ENCODE data around the gene PHACTR2.
"Not testable (repeated sequence)": the region's sequence is repeated elsewhere in the genome, so short reads cannot be mapped to it uniquely, and the experiment has no call there.

Gene PHACTR2

GRCh38 chr6:143651328-143651727 is 26.4 kb upstream of the PHACTR2 start:
- not testable (repeated sequence) for H3K9ac ChIP-seq (ENCODE audit: low read length); H3K27me3 ChIP-seq (ENCODE audit: control insufficient read depth, insufficient read depth, low read length); H3K9me3 ChIP-seq (ENCODE audit: control insufficient read depth, insufficient read depth, low read depth, low read length); H3K27ac ChIP-seq (ENCODE audit: low read depth, low read length); H3K36me3 ChIP-seq (ENCODE audit: control insufficient read depth, insufficient read depth, low read length); H3K4me3 ChIP-seq (ENCODE audit: low read depth, low read length)
- H3K4me1 ChIP-seq (ENCODE audit: control insufficient read depth, insufficient read depth, low read length): peaks cover 14% of the 10 kb centered on the region; the same call in 1 of the 2 replicates

GRCh38 chr6:143652841-143653331 is 24.9 kb upstream of the PHACTR2 start:
- Histone ChIP-seq H3K4me3 (ENCODE audit: low read depth, low read length) (no peak overlapping the region), H3K36me3 (ENCODE audit: control insufficient read depth, insufficient read depth, low read length) (no peaks in the 10 kb centered on the region), H3K9me3 (ENCODE audit: control insufficient read depth, insufficient read depth, low read depth, low read length) (peaks cover 13% of the 10 kb centered on the region), H3K4me1 (ENCODE audit: control insufficient read depth, insufficient read depth, low read length) (peaks cover 8% of the 10 kb centered on the region; the same call in 1 of the 2 replicates), H3K9ac (ENCODE audit: low read length) (no peak overlapping the region), H3K27ac (ENCODE audit: low read depth, low read length) (no peak overlapping the region), H3K27me3 (ENCODE audit: control insufficient read depth, insufficient read depth, low read length) (no peaks in the 10 kb centered on the region)

- H3K4me3 ChIP-seq (ENCODE audit: low read depth, low read length): no peak overlapping the region
- peaks cover 33% of the 10 kb centered on the region for H3K9me3 ChIP-seq (ENCODE audit: control insufficient read depth, insufficient read depth, low read depth, low read length)
- no peak overlapping the region for H3K9ac ChIP-seq (ENCODE audit: low read length)
- H3K27ac ChIP-seq (ENCODE audit: low read depth, low read length): no peak overlapping the region
- no peaks in the 10 kb centered on the region for H3K36me3 ChIP-seq (ENCODE audit: control insufficient read depth, insufficient read depth, low read length)
- H3K27me3 ChIP-seq (ENCODE audit: control insufficient read depth, insufficient read depth, low read length): no peaks in the 10 kb centered on the region
- 0 out of 2 replicates have a peak, but pooled peaks cover 5% of the 10 kb centered on the region for H3K4me1 ChIP-seq (ENCODE audit: control insufficient read depth, insufficient read depth, low read length)
Observed at GRCh38 chr6:143655541-143655940, 22.2 kb upstream of the PHACTR2 start.

GRCh38 chr6:143656026-143656425 is 21.7 kb upstream of the PHACTR2 start:
- Histone ChIP-seq H3K27ac (ENCODE audit: low read depth, low read length) (no peak overlapping the region), H3K9me3 (ENCODE audit: control insufficient read depth, insufficient read depth, low read depth, low read length) (peaks cover 36% of the 10 kb centered on the region), H3K4me1 (ENCODE audit: control insufficient read depth, insufficient read depth, low read length) (0 out of 2 replicates have a peak, but pooled peaks cover 5% of the 10 kb centered on the region)

GRCh38 chr6:143657809-143658208 is 20.0 kb upstream of the PHACTR2 start:
- no peak overlapping the region for H3K4me3 ChIP-seq (ENCODE audit: low read depth, low read length)
- H3K36me3 ChIP-seq (ENCODE audit: control insufficient read depth, insufficient read depth, low read length): no peaks in the 10 kb centered on the region
- H3K27me3 ChIP-seq (ENCODE audit: control insufficient read depth, insufficient read depth, low read length): no peaks in the 10 kb centered on the region
- 0 out of 2 replicates have a peak, but pooled peaks cover 3% of the 10 kb centered on the region for H3K4me1 ChIP-seq (ENCODE audit: control insufficient read depth, insufficient read depth, low read length)
- peaks cover 31% of the 10 kb centered on the region for H3K9me3 ChIP-seq (ENCODE audit: control insufficient read depth, insufficient read depth, low read depth, low read length)
- H3K27ac ChIP-seq (ENCODE audit: low read depth, low read length): no peak overlapping the region
- no peak overlapping the region for H3K9ac ChIP-seq (ENCODE audit: low read length)

More at GRCh38 chr6:143656026-143656425, 21.7 kb upstream of the PHACTR2 start:
- Histone ChIP-seq H3K4me3 (ENCODE audit: low read depth, low read length) (no peak overlapping the region), H3K36me3 (ENCODE audit: control insufficient read depth, insufficient read depth, low read length) (no peaks in the 10 kb centered on the region), H3K9ac (ENCODE audit: low read length) (no peak overlapping the region), H3K27me3 (ENCODE audit: control insufficient read depth, insufficient read depth, low read length) (no peaks in the 10 kb centered on the region)

- not testable (repeated sequence) for H3K27me3 ChIP-seq (ENCODE audit: control insufficient read depth, insufficient read depth, low read length); H3K4me1 ChIP-seq (ENCODE audit: control insufficient read depth, insufficient read depth, low read length); H3K27ac ChIP-seq (ENCODE audit: low read depth, low read length); H3K4me3 ChIP-seq (ENCODE audit: low read depth, low read length); H3K9ac ChIP-seq (ENCODE audit: low read length); H3K36me3 ChIP-seq (ENCODE audit: control insufficient read depth, insufficient read depth, low read length)
- peaks cover 31% of the 10 kb centered on the region for H3K9me3 ChIP-seq (ENCODE audit: control insufficient read depth, insufficient read depth, low read depth, low read length)
Observed at GRCh38 chr6:143660170-143660569, 17.6 kb upstream of the PHACTR2 start.

GRCh38 chr6:143664171-143664570 is 13.6 kb upstream of the PHACTR2 start:
- Histone ChIP-seq H3K36me3 (ENCODE audit: control insufficient read depth, insufficient read depth, low read length) (no peaks in the 10 kb centered on the region), H3K4me3 (ENCODE audit: low read depth, low read length) (no peak overlapping the region), H3K9me3 (ENCODE audit: control insufficient read depth, insufficient read depth, low read depth, low read length) (peaks cover 16% of the 10 kb centered on the region), H3K9ac (ENCODE audit: low read length) (no peak overlapping the region), H3K4me1 (ENCODE audit: control insufficient read depth, insufficient read depth, low read length) (no peaks in the 10 kb centered on the region), H3K27ac (ENCODE audit: low read depth, low read length) (no peak overlapping the region), H3K27me3 (ENCODE audit: control insufficient read depth, insufficient read depth, low read length) (no peaks in the 10 kb centered on the region)

GRCh38 chr6:143666007-143666406 is 11.8 kb upstream of the PHACTR2 start:
- H3K9ac ChIP-seq (ENCODE audit: low read length); H3K36me3 ChIP-seq (ENCODE audit: control insufficient read depth, insufficient read depth, low read length); H3K4me1 ChIP-seq (ENCODE audit: control insufficient read depth, insufficient read depth, low read length); H3K27me3 ChIP-seq (ENCODE audit: control insufficient read depth, insufficient read depth, low read length); H3K27ac ChIP-seq (ENCODE audit: low read depth, low read length); H3K9me3 ChIP-seq (ENCODE audit: control insufficient read depth, insufficient read depth, low read depth, low read length); H3K4me3 ChIP-seq (ENCODE audit: low read depth, low read length): not testable (repeated sequence)

GRCh38 chr6:143669483-143669882 is 8.3 kb upstream of the PHACTR2 start:
- not testable (repeated sequence) for H3K9ac ChIP-seq (ENCODE audit: low read length); H3K36me3 ChIP-seq (ENCODE audit: control insufficient read depth, insufficient read depth, low read length); H3K9me3 ChIP-seq (ENCODE audit: control insufficient read depth, insufficient read depth, low read depth, low read length); H3K27ac ChIP-seq (ENCODE audit: low read depth, low read length); H3K4me3 ChIP-seq (ENCODE audit: low read depth, low read length); H3K27me3 ChIP-seq (ENCODE audit: control insufficient read depth, insufficient read depth, low read length)
- peaks cover 17% of the 10 kb centered on the region for H3K4me1 ChIP-seq (ENCODE audit: control insufficient read depth, insufficient read depth, low read length)

GRCh38 chr6:143673669-143674068 is 4.1 kb upstream of the PHACTR2 start:
- H3K36me3 ChIP-seq (ENCODE audit: control insufficient read depth, insufficient read depth, low read length): no peaks in the 10 kb centered on the region
- no peaks in the 10 kb centered on the region for H3K27me3 ChIP-seq (ENCODE audit: control insufficient read depth, insufficient read depth, low read length)
- H3K27ac ChIP-seq (ENCODE audit: low read depth, low read length): peak overlapping the region; percentile 11; the same call in 1 of the 2 replicates
- H3K4me1 ChIP-seq (ENCODE audit: control insufficient read depth, insufficient read depth, low read length): peaks cover 45% of the 10 kb centered on the region
- no peaks in the 10 kb centered on the region for H3K9me3 ChIP-seq (ENCODE audit: control insufficient read depth, insufficient read depth, low read depth, low read length)
- H3K4me3 ChIP-seq (ENCODE audit: low read depth, low read length): no peak overlapping the region
- H3K9ac ChIP-seq (ENCODE audit: low read length): no peak overlapping the region

- Histone ChIP-seq H3K9me3 (ENCODE audit: control insufficient read depth, insufficient read depth, low read depth, low read length) (no peaks in the 10 kb centered on the region), H3K9ac (ENCODE audit: low read length) (no peak overlapping the region), H3K27me3 (ENCODE audit: control insufficient read depth, insufficient read depth, low read length) (no peaks in the 10 kb centered on the region), H3K4me1 (ENCODE audit: control insufficient read depth, insufficient read depth, low read length) (peaks cover 45% of the 10 kb centered on the region), H3K36me3 (ENCODE audit: control insufficient read depth, insufficient read depth, low read length) (no peaks in the 10 kb centered on the region), H3K27ac (ENCODE audit: low read depth, low read length) (peak overlapping the region; percentile 32; the same call in 1 of the 2 replicates), H3K4me3 (ENCODE audit: low read depth, low read length) (peak overlapping the region; percentile 14; the same call in 1 of the 2 replicates)
Observed at GRCh38 chr6:143674483-143675381, 3.0 kb upstream of the PHACTR2 start.
